Measurements from ENCODE around the gene PAQR4.

The PAQR4 gene

DNA sequence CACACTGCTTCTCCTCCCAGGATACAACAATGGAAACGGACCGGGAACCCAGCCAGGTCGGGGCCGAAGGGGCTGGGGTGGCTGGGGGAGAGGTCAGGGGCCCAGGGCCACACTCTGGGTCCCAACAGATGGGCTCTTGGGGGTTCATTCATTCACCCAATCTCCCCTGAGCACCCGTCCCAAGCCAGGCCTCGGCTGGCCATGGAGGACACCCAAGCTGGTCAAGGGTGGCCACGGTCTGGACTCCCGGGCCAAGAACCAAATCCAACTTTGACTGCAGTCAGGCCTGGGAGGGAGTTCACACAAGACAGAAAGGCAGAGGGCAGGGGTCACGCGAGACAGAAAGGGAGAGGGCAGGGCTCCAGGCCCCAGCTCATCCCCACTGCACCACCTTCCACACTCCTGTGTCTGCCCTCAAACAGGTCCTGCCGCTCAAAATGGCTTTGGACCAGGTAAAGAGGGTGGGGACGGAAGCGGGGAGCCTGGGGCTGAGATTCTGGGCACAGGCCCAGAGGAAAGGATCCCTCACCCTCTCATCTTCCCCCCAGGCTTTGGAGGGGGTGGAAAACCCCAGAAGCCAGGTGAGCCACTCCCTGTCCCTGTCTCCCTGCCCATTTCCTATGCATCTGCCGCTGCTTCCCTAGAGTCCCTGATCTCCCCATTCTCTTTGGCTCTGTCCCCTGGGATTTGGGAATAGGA, 23.4 kb downstream of the PAQR4 start:
- H3K9me3 ChIP-seq (ENCODE audit: control insufficient read depth, low read length): no peaks in the 10 kb centered on the region
- H3K27ac ChIP-seq (ENCODE audit: low read depth, low read length, severe bottlenecking): no peak overlapping the region
- H3K4me3 ChIP-seq (ENCODE audit: extremely low read depth, insufficient read depth, low read length, poor library complexity, severe bottlenecking): no peak overlapping the region
- WGBS, 2 experiments (ENCODE audit: insufficient coverage in 2 of 2): 95 to 96% methylated on average over 6 to 7 of the region's 14 CpGs
- H3K4me1 ChIP-seq (ENCODE audit: control insufficient read depth, insufficient read depth, low read length, poor library complexity, severe bottlenecking): no peaks in the 10 kb centered on the region
- H3K36me3 ChIP-seq (ENCODE audit: control insufficient read depth, insufficient read depth, low read length): no peaks in the 10 kb centered on the region

- Histone ChIP-seq H3K9me3 (ENCODE audit: control insufficient read depth, low read length) (no peaks in the 10 kb centered on the region), H3K27ac (ENCODE audit: low read depth, low read length, severe bottlenecking) (no peak overlapping the region), H3K36me3 (ENCODE audit: control insufficient read depth, insufficient read depth, low read length) (no peaks in the 10 kb centered on the region), H3K4me3 (ENCODE audit: extremely low read depth, insufficient read depth, low read length, poor library complexity, severe bottlenecking) (no peak overlapping the region), H3K4me1 (ENCODE audit: control insufficient read depth, insufficient read depth, low read length, poor library complexity, severe bottlenecking) (no peaks in the 10 kb centered on the region)
- 85 to 89% methylated on average over 4 to 12 of the region's 13 CpGs for WGBS, 2 experiments (ENCODE audit: insufficient coverage in 2 of 2)
Measured at GRCh38 chr16:2996298-2996697, 27.1 kb downstream of the PAQR4 start.

DNA sequence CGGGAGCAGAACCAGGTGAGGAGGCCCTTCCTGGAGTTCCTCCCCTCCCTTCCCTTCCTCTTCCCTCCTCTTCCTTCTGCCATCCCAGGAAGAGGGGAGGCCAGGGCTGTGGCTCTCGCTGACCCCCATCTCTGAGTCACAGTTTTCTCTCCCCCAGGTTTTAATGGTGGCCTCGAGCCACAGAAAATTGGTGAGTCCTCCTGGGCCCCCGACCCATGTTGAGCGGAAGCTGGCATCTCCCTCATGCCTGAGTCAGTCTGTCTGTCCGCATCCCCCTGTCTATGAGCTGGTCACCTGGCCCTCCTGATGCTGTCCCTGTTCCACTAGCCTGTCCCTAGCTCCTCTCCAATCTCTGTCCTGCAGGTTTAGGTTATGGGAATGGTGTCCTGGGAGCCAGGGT, 30.8 kb downstream of the PAQR4 start:
- H3K27ac ChIP-seq (ENCODE audit: low read depth, low read length, severe bottlenecking): no peak overlapping the region
- H3K4me1 ChIP-seq (ENCODE audit: control insufficient read depth, insufficient read depth, low read length, poor library complexity, severe bottlenecking): no peaks in the 10 kb centered on the region
- H3K4me3 ChIP-seq (ENCODE audit: extremely low read depth, insufficient read depth, low read length, poor library complexity, severe bottlenecking): no peak overlapping the region
- H3K36me3 ChIP-seq (ENCODE audit: control insufficient read depth, insufficient read depth, low read length): no peaks in the 10 kb centered on the region
- WGBS, 2 experiments (ENCODE audit: insufficient coverage in 2 of 2): 93 to 96% methylated on average over 5 to 6 of the region's 6 CpGs
- H3K9me3 ChIP-seq (ENCODE audit: control insufficient read depth, low read length): no peaks in the 10 kb centered on the region

- H3K4me3 ChIP-seq (ENCODE audit: extremely low read depth, insufficient read depth, low read length, poor library complexity, severe bottlenecking): no peak overlapping the region
- no peaks in the 10 kb centered on the region for H3K36me3 ChIP-seq (ENCODE audit: control insufficient read depth, insufficient read depth, low read length)
- no peaks in the 10 kb centered on the region for H3K9me3 ChIP-seq (ENCODE audit: control insufficient read depth, low read length)
- WGBS, 2 experiments (ENCODE audit: insufficient coverage in 2 of 2): 67 to 90% methylated on average over 1 to 2 of the region's 4 CpGs
- H3K27ac ChIP-seq (ENCODE audit: low read depth, low read length, severe bottlenecking): no peak overlapping the region
- H3K4me1 ChIP-seq (ENCODE audit: control insufficient read depth, insufficient read depth, low read length, poor library complexity, severe bottlenecking): no peaks in the 10 kb centered on the region
Measured at GRCh38 chr16:3000540-3000939, 31.4 kb downstream of the PAQR4 start.

DNA sequence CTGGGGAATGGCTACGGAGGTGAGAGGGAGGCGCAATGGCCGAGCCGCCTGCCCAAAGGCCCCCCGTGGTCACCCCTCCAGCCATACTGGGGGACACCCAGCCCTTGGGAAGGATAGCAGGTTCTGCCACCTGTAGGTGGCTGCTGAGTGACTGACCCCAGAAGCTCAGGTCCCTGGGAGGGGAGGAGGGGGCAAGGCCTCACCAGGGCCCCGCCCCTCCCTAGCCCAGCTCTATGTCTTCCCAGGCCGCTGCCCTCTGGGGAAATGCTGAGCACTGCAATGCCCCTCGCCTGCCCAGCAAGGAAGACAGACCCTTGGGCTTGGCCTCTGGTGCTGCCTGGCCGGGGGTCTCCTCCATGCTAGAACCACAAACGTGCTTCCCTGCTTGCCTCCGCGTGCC, 32.2 kb downstream of the PAQR4 start:
- H3K27ac ChIP-seq (ENCODE audit: low read depth, low read length, severe bottlenecking): no peak overlapping the region
- H3K4me3 ChIP-seq (ENCODE audit: extremely low read depth, insufficient read depth, low read length, poor library complexity, severe bottlenecking): no peak overlapping the region
- no peaks in the 10 kb centered on the region for H3K36me3 ChIP-seq (ENCODE audit: control insufficient read depth, insufficient read depth, low read length)
- H3K4me1 ChIP-seq (ENCODE audit: control insufficient read depth, insufficient read depth, low read length, poor library complexity, severe bottlenecking): no peaks in the 10 kb centered on the region
- 78 to 85% methylated on average over 7 to 8 of the region's 12 CpGs for WGBS, 2 experiments (ENCODE audit: insufficient coverage in 2 of 2)
- H3K9me3 ChIP-seq (ENCODE audit: control insufficient read depth, low read length): no peaks in the 10 kb centered on the region

GRCh38 chr16:3003582-3004270, 34.6 kb downstream of the PAQR4 start:
- 6 to 7% methylated on average over 38 to 43 of the region's 58 CpGs for WGBS, 2 experiments (ENCODE audit: insufficient coverage in 2 of 2)
- no peaks in the 10 kb centered on the region for H3K36me3 ChIP-seq (ENCODE audit: control insufficient read depth, insufficient read depth, low read length)
- H3K4me3 ChIP-seq (ENCODE audit: extremely low read depth, insufficient read depth, low read length, poor library complexity, severe bottlenecking): no peak overlapping the region
- H3K4me1 ChIP-seq (ENCODE audit: control insufficient read depth, insufficient read depth, low read length, poor library complexity, severe bottlenecking): peaks cover 18% of the 10 kb centered on the region
- H3K9me3 ChIP-seq (ENCODE audit: control insufficient read depth, low read length): no peaks in the 10 kb centered on the region
- no peak overlapping the region for H3K27ac ChIP-seq (ENCODE audit: low read depth, low read length, severe bottlenecking)

DNA sequence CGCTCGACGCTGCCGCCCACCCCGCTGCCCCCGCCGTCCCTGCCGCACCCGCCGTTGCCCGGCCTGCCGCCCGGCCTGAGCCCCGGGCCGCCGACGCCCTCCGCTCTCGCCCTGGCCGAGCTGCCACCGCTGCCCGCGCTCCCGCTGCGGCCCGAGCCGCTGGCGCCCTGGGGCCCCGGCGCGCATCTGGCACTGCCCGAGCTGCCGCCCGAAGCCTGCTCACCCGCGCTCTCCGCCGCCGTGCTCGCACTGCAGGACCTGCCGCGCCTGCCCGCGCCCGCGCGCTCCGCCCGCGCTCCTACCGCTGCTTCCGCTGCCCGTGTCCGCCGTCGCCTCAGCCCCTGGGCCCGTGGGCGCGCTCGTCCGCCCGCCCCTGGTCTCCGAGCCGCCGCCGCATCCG, 35.2 kb downstream of the PAQR4 start:
- H3K36me3 ChIP-seq (ENCODE audit: control insufficient read depth, insufficient read depth, low read length): no peaks in the 10 kb centered on the region
- 0 to 1% methylated on average over 37 to 60 of the region's 67 CpGs for WGBS, 2 experiments (ENCODE audit: insufficient coverage in 2 of 2)
- H3K9me3 ChIP-seq (ENCODE audit: control insufficient read depth, low read length): no peaks in the 10 kb centered on the region
- H3K4me1 ChIP-seq (ENCODE audit: control insufficient read depth, insufficient read depth, low read length, poor library complexity, severe bottlenecking): peaks cover 20% of the 10 kb centered on the region
- no peak overlapping the region for H3K27ac ChIP-seq (ENCODE audit: low read depth, low read length, severe bottlenecking)
- no peak overlapping the region for H3K4me3 ChIP-seq (ENCODE audit: extremely low read depth, insufficient read depth, low read length, poor library complexity, severe bottlenecking)

- WGBS, 2 experiments (ENCODE audit: insufficient coverage in 2 of 2): 3 to 6% methylated on average over 12 to 20 of the region's 25 CpGs
- Histone ChIP-seq H3K9me3 (ENCODE audit: control insufficient read depth, low read length) (no peaks in the 10 kb centered on the region), H3K36me3 (ENCODE audit: control insufficient read depth, insufficient read depth, low read length) (no peaks in the 10 kb centered on the region), H3K4me1 (ENCODE audit: control insufficient read depth, insufficient read depth, low read length, poor library complexity, severe bottlenecking) (peaks cover 25% of the 10 kb centered on the region), H3K27ac (ENCODE audit: low read depth, low read length, severe bottlenecking) (no peak overlapping the region), H3K4me3 (ENCODE audit: extremely low read depth, insufficient read depth, low read length, poor library complexity, severe bottlenecking) (peak overlapping the region; percentile 18)
Measured at GRCh38 chr16:3004781-3005284, 35.7 kb downstream of the PAQR4 start.

GRCh38 chr16:3007059-3007956, 38.2 kb downstream of the PAQR4 start:
- H3K4me3 ChIP-seq (ENCODE audit: extremely low read depth, insufficient read depth, low read length, poor library complexity, severe bottlenecking): no peak overlapping the region
- no peak overlapping the region for H3K27ac ChIP-seq (ENCODE audit: low read depth, low read length, severe bottlenecking)

GRCh38 chr16:3007957-3008689, 39.0 kb downstream of the PAQR4 start:
- peaks cover 38% of the 10 kb centered on the region for H3K4me1 ChIP-seq (ENCODE audit: control insufficient read depth, insufficient read depth, low read length, poor library complexity, severe bottlenecking)
- H3K27ac ChIP-seq (ENCODE audit: low read depth, low read length, severe bottlenecking): no peak overlapping the region
- WGBS, 2 experiments (ENCODE audit: insufficient coverage in 2 of 2): 13 to 22% methylated on average over 10 to 11 of the region's 17 CpGs
- no peak overlapping the region for H3K4me3 ChIP-seq (ENCODE audit: extremely low read depth, insufficient read depth, low read length, poor library complexity, severe bottlenecking)
- H3K36me3 ChIP-seq (ENCODE audit: control insufficient read depth, insufficient read depth, low read length): no peaks in the 10 kb centered on the region
- no peaks in the 10 kb centered on the region for H3K9me3 ChIP-seq (ENCODE audit: control insufficient read depth, low read length)

More at GRCh38 chr16:3007059-3007956, 38.2 kb downstream of the PAQR4 start:
- no peaks in the 10 kb centered on the region for H3K9me3 ChIP-seq (ENCODE audit: control insufficient read depth, low read length)
- peaks cover 31% of the 10 kb centered on the region for H3K4me1 ChIP-seq (ENCODE audit: control insufficient read depth, insufficient read depth, low read length, poor library complexity, severe bottlenecking)
- WGBS, 2 experiments (ENCODE audit: insufficient coverage in 2 of 2): 60% methylated on average over 12 to 13 of the region's 13 CpGs
- H3K36me3 ChIP-seq (ENCODE audit: control insufficient read depth, insufficient read depth, low read length): no peaks in the 10 kb centered on the region
